Caco-2 (cell line): Measurements from ENCODE around the gene SLC7A1. TPM values are rescaled to one million over a fixed set of nuclear protein-coding genes. Genes with fewer than 3 reads are reported as not detected.

Experiments
- BruUV-seq: library from RNA; stranded (reverse); fragments of 400-500 nt; replicated peaks from 2 replicates; lab custom pipeline; 2021; lab: Mats Ljungman, UMichigan
- CTCF ChIA-PET: fragments of 300-600 bp; sonication (Branson Sonifier 250); formaldehyde crosslinking; loops from one replicate; lab custom pipeline; 2022; ENCODE audit warnings: antibody characterized with exemption; lab: Charles Lee
- POLR2A ChIA-PET: fragments of 300-600 bp; sonication (Branson Sonifier 250); formaldehyde crosslinking; loops from one replicate; lab custom pipeline; 2022; ENCODE audit warnings: antibody characterized with exemption; lab: Charles Lee
- DNase-seq, 2 experiments: peaks; one replicate each; pipeline versions ENCODE4 v3.0.0 to v3.0.0-alpha.2; 2020 to 2022
- H3K27me3 ChIP-seq: replicated peaks from 2 replicates; pipeline ENCODE4 v1.6.0; 2011; ENCODE audit warnings: low read length; ENCODE audit not compliant: control insufficient read depth, insufficient read depth
- H3K36me3 ChIP-seq: 2 replicates; pipeline ENCODE4 v1.5.1; 2011; ENCODE audit warnings: low read length; ENCODE audit not compliant: control insufficient read depth, insufficient read depth
- H3K4me1 ChIP-seq: fragments of 250-450 bp; sonication (Bioruptor Pico); 2 replicates; pipeline ENCODE4 v1.5.1; 2020; ENCODE audit warnings: mild to moderate bottlenecking
- H3K4me3 ChIP-seq: 2 replicates; pipeline ENCODE4 v1.5.1; 2011; ENCODE audit warnings: low read depth, mild to moderate bottlenecking, control low read depth, low read length
- H3K9me3 ChIP-seq: fragments of 250-450 bp; sonication (Bioruptor Pico); 2 replicates; pipeline ENCODE4 v1.5.1; 2020; ENCODE audit warnings: mild to moderate bottlenecking, moderate library complexity
- H3K27ac Mint-ChIP-seq: one replicate; pipeline ENCODE4 v1.8.0; 2022; ENCODE audit warnings: mixed read lengths; ENCODE audit not compliant: unreplicated experiment
- H3K27me3 Mint-ChIP-seq: one replicate; pipeline ENCODE4 v1.8.0; 2022; ENCODE audit warnings: mixed read lengths; ENCODE audit not compliant: insufficient read depth, unreplicated experiment
- H3K36me3 Mint-ChIP-seq: one replicate; pipeline ENCODE4 v1.8.0; 2022; ENCODE audit warnings: mild to moderate bottlenecking, mixed read lengths; ENCODE audit not compliant: insufficient read depth, unreplicated experiment
- H3K4me1 Mint-ChIP-seq: one replicate; pipeline ENCODE4 v1.8.0; 2022; ENCODE audit warnings: low read depth, mixed read lengths; ENCODE audit not compliant: unreplicated experiment
- H3K4me3 Mint-ChIP-seq: one replicate; pipeline ENCODE4 v1.8.0; 2022; ENCODE audit warnings: mild to moderate bottlenecking, moderate library complexity, mixed read lengths; ENCODE audit not compliant: unreplicated experiment
- H3K9me3 Mint-ChIP-seq: one replicate; pipeline ENCODE4 v1.8.0; 2022; ENCODE audit warnings: mixed read lengths; ENCODE audit not compliant: unreplicated experiment
- CTCF ChIP-seq, 2 experiments: fragments of 200-600 bp in 1 of 2; IDR thresholded peaks; 1 replicate in 1 of 2; 2 replicates in 1 of 2; pipeline versions ENCODE4 v1.5.1 to v1.8.0; 2011 to 2022; ENCODE audit warnings: antibody characterized with exemption in 1 of 2, control low read depth in 1 of 2, inconsistent platforms in 1 of 2, low read depth in 1 of 2, low read length in 1 of 2, mild to moderate bottlenecking in 1 of 2, moderate library complexity in 1 of 2; ENCODE audit not compliant: insufficient read depth in 1 of 2, severe bottlenecking in 1 of 2, unreplicated experiment in 1 of 2
- intact Hi-C: fragments of 100-400 bp; cut with micrococcal nuclease; formaldehyde crosslinking; loops from one replicate; pipeline ENCODE4 v1.10.0; 2022; ENCODE audit not compliant: unreplicated experiment
- total RNA-seq: library from RNA; stranded (reverse); gene quantifications from 2 replicates; pipeline ENCODE4 v1.2.3, GENCODE V29; 2022

The SLC7A1 gene
- total RNA-seq, 1 experiment from 2014 or later = 180 TPM

DNA sequence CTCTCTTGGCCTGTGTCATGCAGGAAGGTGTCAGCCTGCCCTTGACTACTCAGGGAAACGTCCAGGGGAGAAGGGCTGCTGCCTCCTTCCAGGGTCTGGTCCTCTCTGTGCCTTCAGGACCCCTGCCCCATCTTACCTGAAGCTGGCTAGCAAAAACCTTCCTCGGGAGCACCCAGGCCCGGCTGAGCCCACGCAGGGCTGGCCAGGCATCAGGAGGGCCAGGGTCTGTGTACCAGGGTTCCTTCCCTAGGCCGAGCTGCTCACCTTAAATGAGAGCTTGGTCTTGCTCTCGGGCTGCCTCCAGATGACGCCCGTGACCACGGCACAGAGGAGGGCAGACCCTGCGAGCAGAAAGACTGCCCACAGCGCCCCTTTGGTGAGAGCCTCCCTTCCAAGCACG is 78.6 kb downstream of the SLC7A1 start:
- no peaks in the 10 kb centered on the region for H3K27me3 ChIP-seq
- Mint-ChIP-seq H3K4me3 (no peak overlapping the region), H3K36me3 (peaks cover 91% of the 10 kb centered on the region), H3K27ac (no peak overlapping the region), H3K27me3 (no peaks in the 10 kb centered on the region), H3K9me3 (no peaks in the 10 kb centered on the region), H3K4me1 (no peaks in the 10 kb centered on the region)
- no TSS peak for BruUV-seq
- intact Hi-C loops = no loop called here
- no peaks in the 10 kb centered on the region for H3K4me1 ChIP-seq
- peaks cover 5% of the 10 kb centered on the region for H3K36me3 ChIP-seq
- CTCF ChIA-PET = no interaction called here
- POLR2A ChIA-PET = no interaction called here
- no peak for DNase-seq
- no peak overlapping the region for H3K4me3 ChIP-seq
- H3K9me3 ChIP-seq = no peaks in the 10 kb centered on the region
- no peak for TF ChIP-seq CTCF (IDR thresholded peaks at IDR 0.05; ENCODE audit: insufficient read depth in 1 of 2, low read depth in 1 of 2, low read length in 1 of 2, severe bottlenecking in 1 of 2, unreplicated experiment in 1 of 2)

DNA sequence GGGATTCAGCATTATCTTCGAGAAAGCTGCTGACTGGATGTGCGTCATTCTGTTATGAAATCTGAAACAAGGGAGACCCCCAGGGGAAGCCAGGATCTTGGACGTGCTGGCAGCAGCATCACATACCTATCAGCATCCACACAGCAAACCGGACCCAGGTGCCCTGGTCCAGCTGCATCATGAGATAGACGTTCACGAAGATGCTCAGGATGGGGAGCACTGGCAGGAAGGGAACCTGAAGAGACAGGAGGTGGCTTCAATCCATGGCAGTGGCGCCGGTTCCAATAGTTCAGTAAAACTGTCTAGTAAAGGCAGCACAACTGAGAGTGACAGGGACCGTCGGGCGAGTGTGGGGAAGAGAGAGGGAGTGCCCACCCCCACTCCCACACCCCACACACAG is 79.5 kb downstream of the SLC7A1 start:
- POLR2A ChIA-PET = no interaction called here
- Mint-ChIP-seq H3K36me3 (peaks cover 86% of the 10 kb centered on the region), H3K4me1 (no peaks in the 10 kb centered on the region)

DNA sequence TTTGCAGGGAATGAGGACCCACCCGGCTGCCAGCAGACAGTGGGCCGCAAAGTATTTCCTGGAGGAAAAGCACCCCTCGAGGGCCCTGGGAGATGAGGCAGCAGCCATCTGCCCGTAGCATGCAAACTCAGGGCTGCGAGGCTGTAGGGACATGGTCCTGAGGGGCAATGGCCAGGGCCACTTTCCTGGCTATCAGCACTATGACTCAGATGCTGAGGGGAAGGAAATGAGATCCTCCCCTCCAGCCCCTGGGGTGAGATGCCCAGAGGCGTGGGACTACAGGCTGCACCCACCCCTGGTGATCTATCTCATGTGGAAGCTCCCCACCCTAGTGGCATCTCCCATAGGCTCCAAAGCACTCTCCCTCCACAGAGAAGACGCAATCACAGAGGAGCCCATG is 80.1 kb downstream of the SLC7A1 start:
- Histone ChIP-seq H3K36me3 (peaks cover 6% of the 10 kb centered on the region), H3K4me3 (no peak overlapping the region), H3K27me3 (no peaks in the 10 kb centered on the region), H3K9me3 (no peaks in the 10 kb centered on the region), H3K4me1 (no peaks in the 10 kb centered on the region)
- no TSS peak for BruUV-seq
- no peak for DNase-seq
- Mint-ChIP-seq H3K27ac (no peak overlapping the region), H3K27me3 (no peaks in the 10 kb centered on the region), H3K4me1 (peaks cover 3% of the 10 kb centered on the region), H3K36me3 (peaks cover 82% of the 10 kb centered on the region), H3K4me3 (no peak overlapping the region), H3K9me3 (no peaks in the 10 kb centered on the region)
- ChIA-PET CTCF (no interaction called here), POLR2A (interaction anchor here (0.7 kb wide), 1 partner anchor 53 kb away, joined by 3 read pairs; no protein-coding TSS in a partner anchor)
- TF ChIP-seq CTCF (IDR thresholded peaks at IDR 0.05; ENCODE audit: insufficient read depth in 1 of 2, low read depth in 1 of 2, low read length in 1 of 2, severe bottlenecking in 1 of 2, unreplicated experiment in 1 of 2) = no peak
- intact Hi-C loops = no loop called here

More for the DNA sequence above, 79.5 kb downstream of the SLC7A1 start:
- DNase-seq = no peak
- Histone ChIP-seq H3K36me3 (peaks cover 5% of the 10 kb centered on the region), H3K4me1 (no peaks in the 10 kb centered on the region), H3K4me3 (no peak overlapping the region), H3K27me3 (no peaks in the 10 kb centered on the region), H3K9me3 (no peaks in the 10 kb centered on the region)
- no TSS peak for BruUV-seq
- TF ChIP-seq CTCF (IDR thresholded peaks at IDR 0.05; ENCODE audit: insufficient read depth in 1 of 2, low read depth in 1 of 2, low read length in 1 of 2, severe bottlenecking in 1 of 2, unreplicated experiment in 1 of 2) = no peak
- Mint-ChIP-seq H3K4me3 (no peak overlapping the region), H3K27me3 (no peaks in the 10 kb centered on the region), H3K27ac (no peak overlapping the region), H3K9me3 (no peaks in the 10 kb centered on the region)
- CTCF ChIA-PET = no interaction called here
- intact Hi-C loops = no loop called here
